BJ (cell line): ENCODE results near the gene MADCAM1. TPM values are rescaled to one million over a fixed set of nuclear protein-coding genes. Genes with fewer than 3 reads are reported as not detected.

ENCODE experiments used
- CTCF ChIA-PET: fragments of 350-600 bp; formaldehyde crosslinking; extraction: SDS; loops from one replicate; lab custom pipeline; 2021; ENCODE audit warnings: antibody characterized with exemption, inconsistent platforms; lab: Yijun Ruan, JAX
- POLR2A ChIA-PET: fragments of 300-600 bp; sonication (Branson Sonifier 250); formaldehyde crosslinking; extraction: SDS; loops from one replicate; lab custom pipeline; 2021; ENCODE audit warnings: antibody characterized with exemption; lab: Charles Lee
- DNase-seq: peaks from one replicate; pipeline ENCODE4 v3.0.0-alpha.2; 2011; ENCODE audit warnings: low read depth
- H3K27me3 ChIP-seq: 2 replicates; pipeline ENCODE4 v1.6.0; 2011; ENCODE audit warnings: low read length; ENCODE audit not compliant: control insufficient read depth, insufficient read depth
- H3K36me3 ChIP-seq: 2 replicates; pipeline ENCODE4 v1.5.1; 2011; ENCODE audit warnings: low read length; ENCODE audit not compliant: control insufficient read depth, insufficient read depth
- H3K4me3 ChIP-seq: 2 replicates; pipeline ENCODE4 v1.5.1; 2011; ENCODE audit warnings: low read depth, mild to moderate bottlenecking, control low read depth, low read length
- polyA plus RNA-seq: library from polyadenylated mRNA; depleted of rRNA; stranded (reverse); fragments of >200 nt; gene quantifications from 2 replicates; pipeline ENCODE4 v1.2.3, GENCODE V29; 2011
- TF ChIP-seq, protein P1 (sequence below): IDR thresholded peaks from 2 replicates; pipeline ENCODE4 v1.5.1; 2011; ENCODE audit warnings: low read depth, mild to moderate bottlenecking, control low read depth, inconsistent platforms, low read length, moderate library complexity; ENCODE audit not compliant: insufficient read depth

MADCAM1 gene
- polyA plus RNA-seq, 1 experiment: 0.10 TPM

DNA sequence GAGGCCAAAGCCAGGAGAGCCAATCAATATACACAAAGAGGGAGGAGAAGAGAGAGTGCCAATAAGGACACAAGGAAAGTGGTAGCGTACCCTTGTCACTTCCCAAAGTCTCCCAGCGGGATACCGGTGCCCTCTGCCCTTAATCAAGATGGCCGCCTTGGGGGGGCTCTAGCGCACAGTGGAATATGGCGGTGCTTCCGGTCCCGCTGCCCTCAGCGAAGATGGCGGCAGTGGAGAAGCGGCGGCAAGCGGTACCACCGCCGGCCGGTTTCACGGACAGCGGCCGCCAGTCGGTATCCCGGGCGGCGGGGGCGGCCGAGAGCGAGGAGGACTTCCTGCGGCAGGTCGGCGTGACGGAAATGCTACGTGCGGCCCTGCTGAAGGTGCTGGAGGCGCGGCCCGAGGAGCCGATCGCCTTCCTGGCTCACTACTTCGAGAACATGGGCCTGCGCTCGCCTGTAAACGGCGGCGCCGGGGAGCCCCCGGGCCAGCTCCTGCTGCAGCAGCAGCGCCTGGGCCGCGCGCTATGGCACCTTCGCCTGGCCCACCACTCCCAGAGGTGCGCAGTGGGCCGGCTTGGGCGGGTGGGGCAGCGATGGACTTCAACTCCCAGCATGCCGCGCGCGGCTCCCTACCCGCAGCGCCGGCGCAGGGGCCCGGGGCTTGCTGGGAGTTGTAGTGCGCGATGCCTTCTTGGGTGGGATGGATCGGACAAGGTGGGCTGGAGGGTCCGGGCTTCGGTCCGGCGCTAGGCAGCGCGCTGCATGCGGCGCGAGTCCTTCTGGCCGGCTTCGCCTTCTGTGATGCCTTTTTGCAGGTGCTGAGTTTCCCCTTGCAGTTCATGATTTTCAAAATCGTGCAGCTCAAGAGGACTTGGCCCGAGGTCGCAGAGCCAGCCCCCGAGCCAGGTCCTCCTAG is 11.3 kb downstream of the MADCAM1 start, which contains the start of gene TPGS1:
Gene TPGS1, plus strand, starts transcription at position 212 of the 918 bp plus-strand sequence. Its CDS starts 10 bp downstream, at position 222.
- ChIA-PET CTCF (interaction anchor here (0.7 to 2.8 kb wide), 10 partner anchors 10 to 42 kb away, joined by 3 to 16 read pairs (median 6); partner anchors contain the start of genes CDC34 and MADCAM1), POLR2A (no interaction called here)
- no peaks in the 10 kb centered on the region for H3K27me3 ChIP-seq
- peak within 1 kb of the TSS; percentile 98 for H3K4me3 ChIP-seq
- no peaks in the 10 kb centered on the region for H3K36me3 ChIP-seq
- TF ChIP-seq, protein P1, sequence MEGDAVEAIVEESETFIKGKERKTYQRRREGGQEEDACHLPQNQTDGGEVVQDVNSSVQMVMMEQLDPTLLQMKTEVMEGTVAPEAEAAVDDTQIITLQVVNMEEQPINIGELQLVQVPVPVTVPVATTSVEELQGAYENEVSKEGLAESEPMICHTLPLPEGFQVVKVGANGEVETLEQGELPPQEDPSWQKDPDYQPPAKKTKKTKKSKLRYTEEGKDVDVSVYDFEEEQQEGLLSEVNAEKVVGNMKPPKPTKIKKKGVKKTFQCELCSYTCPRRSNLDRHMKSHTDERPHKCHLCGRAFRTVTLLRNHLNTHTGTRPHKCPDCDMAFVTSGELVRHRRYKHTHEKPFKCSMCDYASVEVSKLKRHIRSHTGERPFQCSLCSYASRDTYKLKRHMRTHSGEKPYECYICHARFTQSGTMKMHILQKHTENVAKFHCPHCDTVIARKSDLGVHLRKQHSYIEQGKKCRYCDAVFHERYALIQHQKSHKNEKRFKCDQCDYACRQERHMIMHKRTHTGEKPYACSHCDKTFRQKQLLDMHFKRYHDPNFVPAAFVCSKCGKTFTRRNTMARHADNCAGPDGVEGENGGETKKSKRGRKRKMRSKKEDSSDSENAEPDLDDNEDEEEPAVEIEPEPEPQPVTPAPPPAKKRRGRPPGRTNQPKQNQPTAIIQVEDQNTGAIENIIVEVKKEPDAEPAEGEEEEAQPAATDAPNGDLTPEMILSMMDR: no peak
- DNase-seq: no peak

DNA sequence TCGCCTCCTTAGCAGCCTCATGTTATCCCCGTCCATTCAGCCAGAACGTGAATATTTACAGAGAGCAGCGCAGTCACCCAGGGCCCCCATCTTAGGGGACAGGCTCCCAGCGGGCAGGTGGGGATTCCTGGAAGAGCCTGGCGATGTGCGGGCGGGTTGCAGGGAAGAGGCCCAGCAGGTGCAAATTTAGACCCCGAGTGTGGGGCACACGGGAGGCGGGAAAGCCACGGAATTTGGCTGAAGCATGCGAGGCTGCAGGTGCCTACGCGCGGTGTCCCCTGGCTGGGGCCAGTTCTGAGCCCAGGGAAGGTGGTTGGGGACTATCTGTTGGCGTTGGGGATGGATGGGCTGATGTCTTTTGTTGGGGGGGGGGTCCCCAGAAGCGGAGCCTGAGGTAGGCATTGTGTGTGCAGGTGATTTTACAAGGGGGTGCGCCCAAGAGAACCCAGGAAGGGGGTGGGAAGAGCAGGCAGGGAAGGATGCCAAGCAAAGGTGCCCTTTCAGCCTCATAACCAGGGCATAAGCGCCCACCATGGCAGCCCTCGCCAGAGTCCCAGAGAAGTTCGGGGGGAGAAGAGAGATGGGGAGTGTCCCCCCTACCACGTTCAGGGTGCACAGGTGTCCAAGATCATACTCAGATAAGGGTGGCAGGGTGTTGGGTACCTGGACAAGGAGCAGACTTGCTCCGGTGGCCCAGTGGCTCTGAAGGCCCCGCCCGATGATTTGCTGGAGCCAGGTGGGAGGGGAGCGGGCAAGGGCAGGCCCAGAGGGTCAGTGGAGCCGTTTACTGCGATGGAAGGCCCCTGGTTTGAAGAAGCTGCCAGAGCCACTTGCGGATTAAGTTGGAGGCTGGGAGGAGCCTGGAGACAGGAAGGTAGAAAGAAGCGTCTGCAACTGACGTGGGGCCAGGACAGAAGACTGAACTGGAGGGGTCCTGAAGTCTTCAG is 12.2 kb downstream of the MADCAM1 start:
- POLR2A ChIA-PET: no interaction called here
- Histone ChIP-seq H3K4me3 (peak overlapping the region; percentile 98), H3K27me3 (no peaks in the 10 kb centered on the region), H3K36me3 (peaks cover 1% of the 10 kb centered on the region; the same call in 1 of the 2 replicates)
- no peak for DNase-seq
- TF ChIP-seq, protein P1: no peak
- CTCF ChIA-PET: interaction anchor here (1.0 kb wide), 1 partner anchor 23 kb away, joined by 3 read pairs; the partner anchor contains the start of gene CDC34

DNA sequence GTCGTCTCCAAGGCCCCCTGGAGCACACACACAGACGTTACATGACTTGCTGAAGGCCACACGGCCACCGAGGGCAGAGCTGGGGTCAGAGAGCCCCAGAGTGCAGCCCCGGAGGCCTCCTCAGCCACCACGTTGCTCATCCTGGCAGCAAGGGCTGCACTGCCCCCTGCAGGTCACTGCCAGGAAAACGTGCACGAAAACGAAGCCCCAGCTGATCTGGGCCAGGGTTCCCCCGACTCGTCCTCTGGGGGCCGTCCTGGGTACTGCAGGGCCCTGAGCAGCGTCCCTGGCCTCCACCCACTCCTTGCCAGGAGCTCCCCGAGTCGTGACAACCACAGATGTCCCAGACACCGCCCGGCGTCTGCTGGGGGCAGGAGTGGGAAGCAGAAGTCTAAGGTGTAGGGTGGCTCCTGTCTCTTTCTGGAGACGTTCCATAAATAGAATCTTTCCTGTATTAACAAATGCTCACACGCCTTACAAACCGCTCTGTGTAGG is 14.4 kb downstream of the MADCAM1 start:
- Histone ChIP-seq H3K4me3 (no peak overlapping the region), H3K27me3 (no peaks in the 10 kb centered on the region), H3K36me3 (peaks cover 6% of the 10 kb centered on the region; the same call in 1 of the 2 replicates)
- no peak for DNase-seq
- TF ChIP-seq, protein P1: peak; percentile 98
- ChIA-PET POLR2A (no interaction called here), CTCF (interaction anchor here (0.7 to 3.2 kb wide), 14 partner anchors 11 to 167 kb away, joined by 3 to 34 read pairs (median 4); partner anchors contain the start of gene CDC34)

DNA sequence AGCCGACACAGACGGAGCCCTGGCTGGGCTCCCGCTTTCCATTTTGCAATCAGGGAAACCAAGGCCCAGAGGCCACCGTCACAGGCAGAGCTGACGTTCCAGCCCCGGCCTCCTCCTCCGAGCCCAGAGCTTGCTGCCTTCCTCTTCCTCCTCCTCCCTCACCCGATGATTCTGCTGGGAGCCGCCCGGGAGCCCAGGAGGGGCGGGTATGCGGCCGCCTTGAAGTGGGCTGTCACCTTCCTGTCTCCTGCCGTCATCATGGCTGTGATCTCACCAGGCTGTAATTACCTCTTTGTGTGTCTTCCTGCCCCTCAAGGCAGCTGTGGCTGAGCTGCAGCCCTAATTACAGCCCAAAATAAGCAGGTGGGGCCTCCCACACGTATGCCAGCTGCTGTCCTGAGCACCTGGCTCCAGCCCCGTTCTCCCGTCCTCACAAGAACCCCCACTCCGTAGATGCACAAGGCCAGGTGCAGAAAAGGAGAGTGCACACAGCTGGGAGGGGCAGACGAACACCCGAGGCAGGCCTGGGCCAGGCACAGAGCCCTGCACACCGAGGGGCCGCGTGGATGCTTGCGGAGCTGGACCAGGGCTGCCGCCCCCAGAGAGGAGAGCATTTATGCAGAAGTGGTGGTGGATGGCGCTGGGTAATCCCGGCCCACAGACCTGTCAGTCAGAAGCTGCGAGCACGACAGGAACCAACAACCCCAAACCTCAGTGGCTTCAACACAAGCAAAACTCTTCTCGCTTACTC is 15.0 kb downstream of the MADCAM1 start:
- ChIA-PET CTCF (interaction anchor here (0.7 to 3.2 kb wide), 14 partner anchors 10 to 168 kb away, joined by 3 to 34 read pairs (median 4); partner anchors contain the start of gene CDC34), POLR2A (no interaction called here)
- Histone ChIP-seq H3K27me3 (no peaks in the 10 kb centered on the region), H3K4me3 (no peak overlapping the region), H3K36me3 (peaks cover 6% of the 10 kb centered on the region; the same call in 1 of the 2 replicates)
- TF ChIP-seq, protein P1: no peak
- no peak for DNase-seq
